ENCODE results near the gene ADAMTSL2. TPM values are rescaled to one million over a fixed set of nuclear protein-coding genes. Genes with fewer than 3 reads are reported as not detected.

ADAMTSL2 gene
- total RNA-seq, 2 donors from 2014 or later: 13.9 to 16.7 TPM

DNA sequence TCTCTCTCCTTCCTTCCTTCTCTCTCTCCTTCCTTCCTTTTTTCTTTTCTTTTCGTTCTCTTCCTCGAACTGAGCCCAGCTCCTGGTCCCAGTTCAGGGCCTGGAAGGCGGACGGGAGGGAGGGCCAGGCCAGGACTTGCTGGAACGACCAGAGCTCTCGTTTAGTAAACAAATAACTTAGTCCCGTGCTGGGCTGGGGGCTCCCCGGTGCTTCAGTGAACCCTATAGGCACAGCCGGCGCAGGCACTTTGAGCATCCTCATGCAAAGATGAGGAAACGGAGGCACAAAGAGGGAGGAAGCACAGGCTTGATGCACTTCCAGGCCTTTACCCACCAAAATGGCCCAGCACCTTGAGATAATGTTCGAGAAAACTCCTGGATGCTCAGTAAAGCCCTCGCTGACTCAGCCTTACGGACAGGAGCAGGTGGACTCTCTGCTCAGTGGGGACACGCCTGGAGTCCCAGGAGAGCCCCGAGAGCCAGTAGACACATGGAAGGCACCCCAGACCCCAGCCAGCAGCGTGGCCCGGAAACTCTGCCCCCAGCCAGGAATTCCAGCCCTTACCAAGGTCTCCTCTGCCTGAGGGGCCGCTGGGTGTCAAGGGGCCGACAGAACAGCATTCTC is 55.8 kb downstream of the ADAMTSL2 start:
- intact Hi-C loops (cut with DNase I): no loop called here
- ATAC-seq (no peak), DNase-seq (no peak)

DNA sequence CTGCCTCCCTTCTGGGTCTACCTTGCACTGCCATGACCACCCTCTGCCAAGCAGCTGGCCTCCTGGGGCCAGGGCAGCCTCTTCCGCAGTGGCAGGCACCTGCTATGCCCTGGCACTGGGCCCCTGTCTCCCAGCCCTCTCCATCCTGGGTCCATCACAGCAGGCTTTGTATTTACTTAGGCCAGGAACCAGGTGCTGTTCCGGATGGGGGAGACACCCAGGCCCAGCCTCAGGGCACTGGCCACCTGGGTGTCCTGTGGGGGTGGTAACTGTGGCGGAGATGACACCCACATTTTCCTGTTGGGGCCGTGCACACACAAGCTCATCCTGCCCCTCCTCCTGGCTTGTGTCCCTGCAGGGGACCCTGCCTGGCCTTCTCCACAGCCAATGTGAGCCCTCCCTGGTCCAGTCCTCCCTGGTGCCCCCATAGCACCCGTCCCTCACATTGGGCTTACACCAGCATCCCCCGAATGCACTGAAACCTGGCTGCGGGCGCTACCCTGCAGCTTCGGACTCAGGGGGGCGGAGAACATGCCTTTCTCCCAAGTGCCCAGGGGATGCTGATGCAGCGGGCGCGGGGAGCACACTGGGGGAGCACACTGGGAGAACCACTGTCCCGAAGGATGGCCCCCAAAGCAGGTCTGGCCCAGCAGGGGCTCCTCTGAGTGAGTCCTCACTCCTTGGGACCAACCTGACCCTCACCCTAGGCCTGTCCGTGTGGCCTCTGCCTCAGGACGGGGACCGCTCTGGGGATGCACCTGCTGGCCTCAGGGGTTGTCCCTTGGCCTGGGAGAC is 56.8 kb downstream of the ADAMTSL2 start:
- no peak for DNase-seq
- ATAC-seq: no peak
- intact Hi-C loops (cut with DNase I): no loop called here

DNA sequence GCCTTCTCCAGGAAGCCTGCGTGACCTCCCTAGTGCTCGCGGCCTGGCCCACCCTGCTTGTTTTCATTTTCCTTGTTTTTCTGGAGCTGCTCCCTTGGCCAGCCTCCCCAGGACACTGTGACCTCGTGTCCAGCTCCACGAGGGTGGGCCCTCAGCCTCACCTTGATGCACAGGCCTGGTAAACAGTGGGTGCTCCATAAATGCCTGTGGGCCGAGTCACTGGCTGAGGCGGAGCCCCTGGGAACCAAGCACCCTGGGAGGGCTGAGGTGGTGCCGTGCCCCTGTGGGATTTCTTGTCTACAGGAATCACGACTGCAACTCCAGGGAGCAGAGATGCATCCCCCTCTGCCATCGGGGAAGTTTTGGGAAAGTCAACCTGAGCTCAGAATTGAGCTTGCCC is 57.5 kb downstream of the ADAMTSL2 start:
- no peak for ATAC-seq
- intact Hi-C loops (cut with DNase I): no loop called here
- no peak for DNase-seq

DNA sequence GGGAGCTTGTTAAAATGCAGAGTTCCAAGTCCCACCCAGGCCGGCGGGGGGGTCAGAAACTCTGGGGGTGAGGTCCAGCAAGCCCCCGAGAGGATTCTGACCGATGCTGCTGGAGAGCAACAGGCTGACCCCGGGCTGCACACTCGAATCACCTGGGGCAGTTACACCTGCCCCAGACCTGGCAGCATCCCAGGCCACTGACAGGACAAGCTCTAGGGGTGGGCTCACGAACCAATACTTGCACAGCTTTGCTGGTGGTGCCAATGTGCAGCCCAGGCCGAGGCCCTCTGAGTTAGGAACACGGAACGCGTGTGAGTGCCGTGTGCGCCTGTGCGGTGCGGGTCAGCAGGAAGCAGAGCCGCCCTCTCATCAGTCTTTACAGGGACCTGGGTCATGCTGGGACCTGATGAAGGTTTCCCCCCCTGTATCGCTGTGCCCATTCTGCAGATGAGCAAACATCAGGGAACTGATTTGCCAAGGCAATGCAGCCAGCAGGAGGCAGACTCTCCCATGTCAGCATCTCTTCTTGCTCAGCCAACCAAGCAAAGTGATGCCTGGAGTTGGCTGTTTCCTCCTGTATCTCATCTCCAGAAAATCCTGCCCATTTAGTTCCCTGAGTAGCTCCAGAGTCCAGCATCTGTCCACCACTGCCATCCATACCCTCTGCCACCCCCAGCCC is 58.4 kb downstream of the ADAMTSL2 start:
- intact Hi-C loops (cut with DNase I): no loop called here
- no peak for ATAC-seq
- no peak for DNase-seq

DNA sequence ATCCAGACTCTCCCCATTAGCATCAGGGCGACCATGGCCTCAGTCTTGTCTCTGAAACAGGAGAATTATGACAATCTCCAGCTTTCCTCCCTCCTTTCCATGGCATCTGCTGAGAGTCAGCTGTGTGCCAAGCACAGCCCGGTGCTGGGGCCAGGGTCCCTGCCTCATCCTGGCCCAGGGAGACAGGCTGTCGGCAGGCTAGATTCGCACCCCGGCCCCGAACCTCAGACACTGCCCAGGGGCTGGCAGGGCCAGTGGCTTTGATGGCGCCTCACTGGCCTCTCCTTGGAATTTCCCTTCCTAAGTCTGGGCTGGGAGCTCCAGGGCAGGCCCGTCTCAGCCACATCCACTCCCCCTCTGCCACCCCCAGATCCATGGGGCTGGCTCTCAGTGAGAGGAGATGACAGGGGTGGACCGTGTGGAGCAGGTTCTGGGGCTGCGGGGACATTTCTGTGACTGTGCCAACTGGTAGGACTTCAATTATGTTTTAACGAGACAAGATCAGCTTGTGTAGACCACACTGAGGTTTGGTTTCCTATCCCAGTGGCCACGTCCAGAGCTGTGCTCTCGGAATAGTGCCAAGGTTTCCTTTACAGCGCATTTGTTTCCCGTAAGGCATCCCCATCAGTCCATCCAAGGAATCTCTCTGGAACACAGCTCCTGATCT is 59.2 kb downstream of the ADAMTSL2 start:
- intact Hi-C loops (cut with DNase I): no loop called here
- DNase-seq (no peak), ATAC-seq (no peak)

DNA sequence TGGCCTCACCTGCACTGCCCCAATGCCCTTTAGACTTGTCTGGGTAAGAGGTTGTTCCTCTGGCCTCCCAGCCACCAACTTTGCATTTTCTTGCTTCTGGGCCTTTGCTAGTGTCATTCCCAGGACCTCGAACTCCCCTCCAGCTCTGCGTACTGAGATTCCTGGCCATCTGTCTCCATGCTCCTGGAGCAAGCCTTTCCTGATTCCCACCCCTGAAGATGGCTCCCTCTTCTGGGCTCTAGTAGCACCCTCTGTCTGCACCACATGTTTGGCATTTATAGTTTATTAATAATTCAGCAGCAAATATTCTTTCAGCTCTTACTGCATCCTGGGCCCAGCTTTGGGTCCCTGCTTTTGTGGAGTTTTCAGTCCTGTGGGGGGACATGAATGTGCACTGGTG is 59.8 kb downstream of the ADAMTSL2 start:
- DNase-seq (no peak), ATAC-seq (no peak)
- intact Hi-C loops (cut with DNase I): no loop called here

DNA sequence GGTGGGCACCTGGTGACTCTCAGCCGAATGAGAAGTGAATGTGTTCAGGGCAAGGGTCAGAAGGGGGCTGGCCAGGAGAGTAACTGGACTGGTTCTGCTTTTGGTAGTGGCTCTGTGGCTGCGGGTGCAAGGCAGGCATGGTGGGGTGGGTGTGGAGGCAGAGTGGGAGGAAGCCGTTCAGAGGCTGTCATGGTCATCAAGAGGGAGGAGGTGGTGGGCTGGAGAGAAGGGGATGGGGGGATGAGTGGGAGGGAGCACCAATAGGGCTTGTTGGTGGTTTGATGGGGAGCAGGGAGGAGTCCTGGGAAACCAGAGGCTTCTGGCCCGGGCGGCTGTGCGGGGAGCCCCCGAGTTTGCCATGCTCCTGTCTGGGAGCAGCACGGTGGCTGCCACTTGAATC is 61.4 kb downstream of the ADAMTSL2 start:
- DNase-seq (peak; percentile 5), ATAC-seq (no peak)
- intact Hi-C loops (cut with DNase I): no loop called here

DNA sequence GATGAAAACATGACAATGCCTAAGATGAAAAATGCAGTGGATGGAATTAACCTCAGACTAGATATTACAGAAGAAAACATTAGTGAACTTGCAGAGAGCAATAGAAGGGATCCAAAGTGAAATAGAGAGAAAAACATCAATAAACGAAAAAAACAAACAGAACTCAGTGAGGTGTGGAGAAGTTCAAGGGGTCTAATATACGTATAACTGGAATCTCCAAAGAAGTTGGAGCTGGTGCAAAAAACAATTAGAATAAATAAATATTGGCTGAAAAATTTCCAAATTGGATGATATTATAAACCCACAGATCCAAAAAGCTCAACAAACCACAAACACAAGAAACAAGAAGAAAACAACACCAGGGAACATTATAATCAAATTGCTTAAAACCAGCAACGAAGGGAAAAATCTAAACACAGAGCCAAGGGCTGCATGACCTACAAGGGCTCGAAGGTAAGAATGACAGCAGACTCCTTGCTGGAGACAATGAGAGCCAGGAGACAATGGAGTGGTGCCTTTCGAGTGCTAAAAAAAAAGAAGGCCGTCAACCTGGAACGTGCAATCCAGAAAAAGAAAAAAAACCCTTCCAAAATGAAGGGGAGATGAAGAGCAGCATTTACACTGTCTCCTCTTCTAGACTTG is 62.9 kb downstream of the ADAMTSL2 start:
- ATAC-seq (no peak), DNase-seq (no peak)
- intact Hi-C loops (cut with DNase I): no loop called here

DNA sequence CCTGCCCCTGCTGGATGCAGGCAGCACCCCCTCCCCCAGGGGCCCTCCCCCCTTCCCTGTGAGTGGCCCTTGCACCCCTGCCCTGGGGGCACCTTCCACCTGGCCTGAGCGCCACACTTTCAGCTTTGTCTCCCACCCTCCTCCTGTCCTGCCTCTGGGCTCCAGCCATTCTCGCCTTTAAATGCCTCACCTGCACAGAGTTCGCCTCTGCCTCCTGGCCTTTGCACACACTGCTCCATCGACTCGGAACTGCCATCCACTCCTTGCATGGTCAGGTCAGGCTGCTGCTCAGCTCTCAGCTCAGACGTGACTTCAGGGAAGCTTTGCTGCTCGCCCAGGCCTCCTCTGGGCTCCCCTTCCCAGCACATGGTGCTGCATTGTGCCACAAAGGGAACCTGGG is 64.5 kb downstream of the ADAMTSL2 start:
- ATAC-seq (no peak), DNase-seq (no peak)
- intact Hi-C loops (cut with DNase I): no loop called here

DNA sequence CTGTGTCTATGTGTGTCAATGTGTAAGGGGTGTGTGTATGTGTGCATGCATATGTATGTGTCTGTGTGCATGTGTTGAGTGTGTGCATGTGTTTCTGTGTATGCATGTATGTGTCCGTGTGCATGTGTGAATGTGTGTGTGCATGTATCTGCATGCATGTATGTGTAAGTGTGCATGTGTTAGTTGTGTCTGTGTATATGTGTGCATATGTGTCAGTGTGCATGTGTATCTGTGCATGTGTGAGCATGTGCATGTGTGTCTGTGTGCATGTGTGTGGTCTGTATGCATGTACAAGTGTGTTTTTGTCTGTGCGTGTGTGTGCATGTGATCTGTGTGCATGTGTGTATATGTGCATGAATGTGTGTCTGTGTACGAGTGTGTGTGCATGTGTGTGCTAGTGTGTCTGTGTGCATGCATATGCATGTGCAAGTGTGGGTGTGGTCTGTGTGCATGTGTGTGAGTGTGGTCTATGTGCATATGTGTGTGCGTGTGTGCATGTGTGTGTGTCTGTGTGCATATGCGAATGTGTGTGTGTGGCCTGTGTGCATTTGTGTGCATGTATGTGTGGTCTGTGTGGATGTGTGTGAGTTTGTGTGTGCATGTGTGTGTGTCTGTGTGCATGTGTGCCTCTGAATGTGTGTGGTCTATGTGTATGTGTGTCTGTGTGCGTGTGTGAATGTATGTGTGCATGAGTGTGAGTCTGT is 65.1 kb downstream of the ADAMTSL2 start:
- DNase-seq: no peak
- no peak for ATAC-seq
- intact Hi-C loops (cut with DNase I): no loop called here

DNA sequence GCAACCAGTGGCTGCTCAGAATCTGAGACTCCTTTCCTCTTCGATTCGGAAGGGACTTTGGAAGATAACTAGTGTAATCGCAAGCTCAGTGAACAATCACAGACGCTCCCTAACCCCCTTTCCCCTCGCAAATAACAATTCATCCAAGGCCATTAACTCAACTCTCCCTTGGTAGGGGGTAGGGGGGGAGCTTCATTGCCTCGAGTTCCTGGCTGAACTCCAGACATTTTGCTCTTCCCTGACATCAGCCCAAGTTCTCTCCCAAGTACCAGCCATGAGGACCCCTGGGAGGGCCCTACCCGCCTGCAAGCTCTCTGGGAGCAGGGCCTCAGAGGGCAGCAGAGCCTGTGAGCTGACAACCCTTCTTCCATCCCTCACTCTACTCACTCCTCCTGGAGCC is 66.2 kb downstream of the ADAMTSL2 start:
- intact Hi-C loops (cut with DNase I): no loop called here
- ATAC-seq (no peak), DNase-seq (no peak)

DNA sequence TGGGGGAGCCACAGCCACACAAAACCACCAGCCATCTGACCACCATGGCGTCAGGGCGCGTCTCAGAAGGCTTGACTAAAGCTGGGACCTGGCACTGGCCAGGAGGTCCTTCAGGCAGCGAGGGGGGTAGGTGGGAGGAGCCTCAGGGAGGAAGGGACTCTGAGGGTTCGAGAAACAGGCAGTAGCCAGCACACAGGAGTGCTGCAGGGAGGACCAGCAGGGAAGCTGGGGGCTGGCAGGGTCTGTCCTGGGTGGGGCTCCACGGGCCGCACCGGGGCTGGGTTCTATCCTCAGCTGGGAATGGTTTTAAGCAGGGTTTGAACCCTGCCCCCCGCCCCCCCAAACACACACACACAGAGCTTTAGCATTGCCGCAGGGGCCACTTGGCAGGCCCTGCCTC is 67.2 kb downstream of the ADAMTSL2 start:
- DNase-seq (no peak), ATAC-seq (no peak)
- intact Hi-C loops (cut with DNase I): no loop called here

DNA sequence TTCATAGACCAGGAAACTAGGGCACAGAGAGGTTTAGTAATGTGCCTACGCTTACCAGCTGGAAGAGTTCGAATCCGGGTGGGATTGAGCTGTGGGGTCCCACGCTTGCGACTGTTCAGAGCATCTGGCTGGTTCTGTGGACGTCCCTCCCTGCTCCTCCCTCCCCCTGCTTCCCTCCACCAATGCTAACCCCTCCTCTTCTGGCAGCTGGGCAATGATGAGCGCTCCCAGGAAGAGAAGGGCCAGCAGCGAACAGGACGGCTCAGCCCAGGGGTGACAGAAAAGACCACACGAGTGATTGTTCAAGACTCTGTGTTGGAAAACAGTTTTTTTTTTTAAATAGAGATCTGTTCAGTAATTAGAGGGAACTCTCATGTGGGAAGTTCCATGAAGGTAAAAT is 67.8 kb downstream of the ADAMTSL2 start:
- ATAC-seq: no peak
- DNase-seq: no peak
- intact Hi-C loops (cut with DNase I): no loop called here

DNA sequence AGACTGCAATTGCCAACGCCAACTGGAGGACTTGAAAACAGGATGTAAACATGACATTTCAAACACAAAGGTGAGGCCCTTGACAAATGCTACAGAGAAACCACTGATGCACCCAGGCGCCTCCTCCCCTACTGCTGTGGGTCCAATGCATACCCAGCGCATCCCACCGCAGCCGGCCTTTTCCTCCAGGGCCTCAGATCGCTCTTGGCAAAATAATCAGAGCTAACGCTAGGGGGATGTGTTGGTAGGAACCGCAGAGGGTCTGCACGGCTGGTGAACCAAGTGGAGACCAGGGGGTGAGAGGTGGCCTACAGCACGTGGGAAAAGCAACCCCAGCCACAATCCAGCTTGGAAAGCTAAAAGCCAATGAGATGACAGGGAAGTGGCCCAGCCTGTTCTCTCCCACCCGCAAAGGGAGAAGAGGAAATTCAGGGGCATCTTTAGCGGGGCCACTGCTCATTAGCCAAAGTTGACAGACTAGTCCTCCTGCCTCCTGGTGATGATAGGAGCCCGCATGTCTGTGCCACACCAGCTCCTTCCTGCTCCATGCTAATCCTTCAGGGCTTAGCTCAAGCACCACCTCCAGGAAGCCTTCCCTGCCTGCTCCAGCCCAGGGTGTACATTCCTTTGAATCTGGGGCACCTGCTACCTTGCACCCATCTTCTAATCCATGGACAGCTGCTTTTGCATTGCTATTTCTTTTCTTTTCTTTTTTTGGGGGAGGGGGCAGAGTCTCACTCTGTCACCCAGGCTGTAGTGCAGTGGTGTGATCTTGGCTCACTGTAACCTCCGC is 68.8 kb downstream of the ADAMTSL2 start:
- no peak for DNase-seq
- intact Hi-C loops (cut with DNase I): no loop called here
- no peak for ATAC-seq

DNA sequence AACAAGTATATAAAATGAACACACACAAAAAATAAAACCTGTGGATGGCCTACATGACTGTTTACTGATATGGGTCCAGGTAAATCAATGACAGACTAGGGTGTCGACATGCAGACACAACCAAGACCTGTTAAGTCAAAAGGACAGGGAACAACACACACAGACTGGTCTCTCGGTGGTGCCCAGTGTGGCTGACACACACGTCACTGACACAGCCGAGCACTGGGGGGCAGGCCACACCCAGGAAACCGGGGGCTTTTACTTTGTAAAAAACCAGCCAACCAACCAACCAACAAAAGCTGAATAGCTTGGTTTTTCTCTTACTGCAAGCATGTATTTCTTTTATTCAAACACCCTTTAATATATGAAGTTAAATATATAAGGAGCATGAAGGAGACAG is 69.7 kb downstream of the ADAMTSL2 start:
- no peak for DNase-seq
- intact Hi-C loops (cut with DNase I): no loop called here
- ATAC-seq: no peak

DNA sequence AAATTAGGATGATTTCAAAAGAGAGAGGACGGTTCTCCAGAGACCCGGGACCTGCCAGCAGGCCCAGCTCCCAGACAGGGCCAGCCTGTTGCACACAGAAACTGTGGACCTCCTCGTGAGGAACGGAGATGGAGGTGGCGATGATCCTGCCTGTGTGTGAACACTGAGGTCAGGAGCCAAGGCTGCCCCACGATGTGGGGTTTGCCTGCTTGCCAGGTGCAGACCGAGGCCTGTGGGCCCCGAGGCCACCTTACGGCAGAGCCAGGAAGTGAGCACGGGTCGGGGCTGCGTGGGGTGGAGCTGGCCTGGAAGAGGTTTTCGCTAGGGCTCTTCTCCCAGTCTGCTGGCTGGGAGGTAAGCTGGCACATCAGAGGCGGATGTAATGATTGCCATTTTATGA is 70.4 kb downstream of the ADAMTSL2 start:
- no peak for DNase-seq
- ATAC-seq: no peak
- intact Hi-C loops (cut with DNase I): no loop called here

DNA sequence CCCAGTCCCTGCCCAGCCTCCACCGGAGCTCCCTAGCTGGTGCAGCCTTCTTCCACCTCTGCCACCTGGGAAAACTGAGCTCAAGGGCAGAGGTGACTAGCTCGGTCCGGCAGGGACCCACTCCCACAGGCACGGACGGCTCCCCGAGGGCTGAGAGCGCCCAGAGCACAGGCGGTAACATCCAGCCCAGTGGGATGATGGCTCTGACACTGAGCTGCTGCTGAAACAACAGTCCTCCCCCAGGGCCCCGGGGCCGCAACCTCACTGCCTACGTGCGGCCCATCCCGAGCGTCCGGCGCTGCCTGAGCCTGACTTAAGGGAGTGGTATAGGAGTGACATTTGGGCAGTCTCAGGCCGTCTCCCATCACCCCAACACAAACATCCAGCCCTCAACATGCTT is 70.9 kb downstream of the ADAMTSL2 start:
- ATAC-seq (no peak), DNase-seq (no peak)
- intact Hi-C loops (cut with DNase I): no loop called here

Data from left cardiac atrium (tissue), 4 donors.